IMR-90 (cell line): Measurements from ENCODE around the gene CACNA1F. TPM values are rescaled to one million over a fixed set of nuclear protein-coding genes. Genes with fewer than 3 reads are reported as not detected.

Experiments
- ATAC-seq: fragments of 200-7000 bp; cut with Tn5 transposase; 2 replicates; pipeline ENCODE4 v1.9.1; 2020; ENCODE audit warnings: low read depth, mild to moderate bottlenecking, moderate library complexity
- BruUV-seq: library from RNA; stranded (reverse); fragments of 400-500 nt; replicated peaks from 2 replicates; lab custom pipeline; 2021; lab: Mats Ljungman, UMichigan
- CTCF ChIA-PET: fragments of 300-600 bp; formaldehyde crosslinking; extraction: SDS; loops from one replicate; lab custom pipeline; 2021; ENCODE audit warnings: antibody characterized with exemption; lab: Yijun Ruan, JAX
- POLR2A ChIA-PET: fragments of 300-600 bp; sonication (Branson Sonifier 250); formaldehyde crosslinking; loops from one replicate; lab custom pipeline; 2022; ENCODE audit warnings: antibody characterized with exemption; ENCODE audit not compliant: unreplicated experiment; lab: Charles Lee
- DNase-seq: peaks from one replicate; pipeline ENCODE4 v3.0.0; 2013
- H2AFZ ChIP-seq: replicated peaks from 2 replicates; pipeline ENCODE3; 2013; ENCODE audit warnings: low read length, mild to moderate bottlenecking; ENCODE audit not compliant: poor library complexity
- H2AK5ac ChIP-seq: 2 replicates; pipeline ENCODE4 v1.6.1; 2013; ENCODE audit warnings: low read depth, low read length, inconsistent platforms
- H2AK9ac ChIP-seq: replicated peaks from 2 replicates; pipeline ENCODE3; 2013; ENCODE audit warnings: mild to moderate bottlenecking, low read depth, low read length, moderate library complexity; ENCODE audit not compliant: poor library complexity
- H2BK120ac ChIP-seq: 2 replicates; pipeline ENCODE4 v1.6.1; 2013; ENCODE audit warnings: low read depth, low read length, inconsistent platforms
- H2BK15ac ChIP-seq: 3 replicates; pipeline ENCODE4 v1.6.1; 2013; ENCODE audit warnings: low read depth, low read length, inconsistent platforms
- H2BK20ac ChIP-seq: 2 replicates; pipeline ENCODE4 v1.6.1; 2013; ENCODE audit warnings: low read depth, mild to moderate bottlenecking, inconsistent platforms, low read length, moderate library complexity
- H2BK5ac ChIP-seq: 2 replicates; pipeline ENCODE4 v1.6.1; 2013; ENCODE audit warnings: mild to moderate bottlenecking, low read depth, low read length, inconsistent platforms; ENCODE audit not compliant: poor library complexity, severe bottlenecking
- H3K14ac ChIP-seq: replicated peaks from 2 replicates; pipeline ENCODE4 v1.6.1; 2013; ENCODE audit warnings: low read depth, low read length, inconsistent platforms
- H3K18ac ChIP-seq: 2 replicates; pipeline ENCODE4 v1.6.1; 2013; ENCODE audit warnings: low read depth, low read length, control low read depth
- H3K23ac ChIP-seq: 2 replicates; pipeline ENCODE4 v1.6.1; 2013; ENCODE audit warnings: low read depth, low read length, inconsistent platforms
- H3K27ac ChIP-seq: 2 replicates; pipeline ENCODE4 v1.5.1; 2013; ENCODE audit warnings: mild to moderate bottlenecking, control low read depth, low read length; ENCODE audit not compliant: insufficient read depth
- H3K27me3 ChIP-seq: 2 replicates; pipeline ENCODE4 v1.6.1; 2013; ENCODE audit warnings: low read length; ENCODE audit not compliant: control insufficient read depth, insufficient read depth
- H3K36me3 ChIP-seq: 2 replicates; pipeline ENCODE4 v1.6.1; 2013; ENCODE audit warnings: low read length, mixed read lengths; ENCODE audit not compliant: control insufficient read depth, insufficient read depth
- H3K4ac ChIP-seq: 2 replicates; pipeline ENCODE4 v1.6.1; 2013; ENCODE audit warnings: low read depth, low read length, inconsistent platforms
- H3K4me1 ChIP-seq: 2 replicates; pipeline ENCODE4 v1.6.1; 2013; ENCODE audit warnings: low read length, mixed read lengths; ENCODE audit not compliant: control insufficient read depth, insufficient read depth
- H3K4me2 ChIP-seq: 2 replicates; pipeline ENCODE4 v1.6.1; 2013; ENCODE audit warnings: low read depth, mild to moderate bottlenecking, control low read depth, low read length, moderate library complexity
- H3K4me3 ChIP-seq: 2 replicates; pipeline ENCODE4 v1.5.1; 2013; ENCODE audit warnings: low read depth, mild to moderate bottlenecking, control low read depth, low read length, moderate library complexity; ENCODE audit not compliant: insufficient read depth
- H3K56ac ChIP-seq: 2 replicates; pipeline ENCODE4 v1.6.1; 2013; ENCODE audit warnings: low read length, inconsistent platforms; ENCODE audit not compliant: insufficient read depth; ENCODE audit errors: extremely low read depth
- H3K79me1 ChIP-seq, 2 experiments: 2 replicates each; pipeline ENCODE4 v1.6.1; 2013; ENCODE audit warnings: low read length in 2 of 2, inconsistent platforms in 1 of 2, low read depth in 1 of 2
- H3K9ac ChIP-seq: 2 replicates; pipeline ENCODE4 v1.6.1; 2013; ENCODE audit warnings: low read depth, low read length, control low read depth
- H3K9me1 ChIP-seq: 2 replicates; pipeline ENCODE4 v1.6.1; 2013; ENCODE audit warnings: low read length, inconsistent platforms; ENCODE audit not compliant: insufficient read depth
- H3K9me3 ChIP-seq: 2 replicates; pipeline ENCODE4 v1.6.1; 2013; ENCODE audit warnings: low read length; ENCODE audit not compliant: control insufficient read depth, insufficient read depth
- H4K20me1 ChIP-seq: 2 replicates; pipeline ENCODE4 v1.6.1; 2013; ENCODE audit warnings: low read length, inconsistent platforms; ENCODE audit not compliant: insufficient read depth
- H4K5ac ChIP-seq: 2 replicates; pipeline ENCODE4 v1.6.1; 2013; ENCODE audit warnings: mild to moderate bottlenecking, low read depth, low read length, control low read depth
- H4K8ac ChIP-seq, 2 experiments: 2 replicates each; pipeline ENCODE4 v1.6.1; 2013; ENCODE audit warnings: low read depth in 2 of 2, low read length in 2 of 2, control low read depth in 1 of 2, inconsistent platforms in 1 of 2
- H4K91ac ChIP-seq: 2 replicates; pipeline ENCODE4 v1.6.1; 2013; ENCODE audit warnings: low read depth, low read length, inconsistent platforms; ENCODE audit not compliant: insufficient read depth
- CHD1 ChIP-seq: IDR thresholded peaks from 2 replicates; pipeline ENCODE4 v1.6.1; 2012; ENCODE audit warnings: low read depth, low read length, improper control_type of control experiment
- RFX5 ChIP-seq: IDR thresholded peaks from 2 replicates; pipeline ENCODE4 v1.8.0; 2012; ENCODE audit warnings: low read depth, mild to moderate bottlenecking, low read length, moderate library complexity
- WGBS, 2 experiments: methylation state at CpG; one replicate each; pipeline versions ENCODE4 v1.1.5 to v1.1.7; 2013; ENCODE audit warnings: missing lambda C conversion rate in 2 of 2; ENCODE audit not compliant: insufficient read length in 1 of 2; ENCODE audit errors: extremely low coverage in 2 of 2; 5-methylcytosine and 5-hydroxymethylcytosine counted together
- dilution Hi-C: fragments of 300-500 bp; cut with HindIII; formaldehyde crosslinking; loops from one replicate; pipeline ENCODE4 v1.14.3; 2018; ENCODE audit warnings: low sequenced_read_pairs; ENCODE audit not compliant: unreplicated experiment
- in situ Hi-C: fragments of 300-500 bp; cut with MboI; formaldehyde crosslinking; loops from 3 replicates; pipeline ENCODE4 v1.14.3; 2019; ENCODE audit warnings: low sequenced_read_pairs, inconsistent platforms, mixed read lengths
- intact Hi-C: fragments of 100-400 bp; cut with micrococcal nuclease; formaldehyde crosslinking; loops from 2 replicates; pipeline ENCODE4 v1.10.0; 2022
- polyA plus RNA-seq, 3 experiments: library from polyadenylated mRNA; depleted of rRNA; stranded (reverse); fragments of >200 nt; gene quantifications; 2 replicates each; pipeline ENCODE4 v1.2.3, GENCODE V29; 2012; ENCODE audit warnings: low replicate concordance in 1 of 3
- total RNA-seq: library from RNA; depleted of rRNA; stranded (reverse); fragments of >200 nt; gene quantifications from 2 replicates; pipeline ENCODE4 v1.2.3, GENCODE V29; 2012

CACNA1F gene
- total and polyA plus RNA-seq, 2 of the 4 experiments (the other 2 are of a cell fraction), result not detected

GRCh38 chrX:49264460-49264859, 31.3 kb upstream of the CACNA1F start, which contains the start of gene FOXP3:
Gene FOXP3 (minus strand): TSS chrX:49264710. CDS start chrX:49258505, 6,205 bp downstream.
- no peak within 1 kb of the TSS for H2AFZ ChIP-seq
- H4K8ac ChIP-seq, result no peak within 1 kb of the TSS
- ATAC-seq, result no peak
- no TSS peak for BruUV-seq
- H3K9ac ChIP-seq, result no peak within 1 kb of the TSS
- no peak within 1 kb of the TSS for H2BK5ac ChIP-seq
- no peak within 1 kb of the TSS for H3K4me2 ChIP-seq
- no peak within 1 kb of the TSS for H3K14ac ChIP-seq
- H2BK15ac ChIP-seq, result no peak within 1 kb of the TSS
- dilution Hi-C loops, result no loop called here
- no peak within 1 kb of the TSS for H2BK20ac ChIP-seq
- DNase-seq, result no peak
- intact Hi-C loops, result no loop called here
- no peaks in the 10 kb centered on the region for H3K9me1 ChIP-seq
- WGBS, 2 experiments, result no CpG with 5 or more reads among the region's 11 CpGs
- no peaks in the 10 kb centered on the region for H3K36me3 ChIP-seq
- no peaks in the 10 kb centered on the region for H3K79me1 ChIP-seq
- H3K4ac ChIP-seq, result no peak within 1 kb of the TSS
- H3K9me3 ChIP-seq, result no peaks in the 10 kb centered on the region
- in situ Hi-C loops, result no loop called here
- H3K18ac ChIP-seq, result no peak within 1 kb of the TSS
- no peak within 1 kb of the TSS for H3K4me3 ChIP-seq
- peaks cover 5% of the 10 kb centered on the region; the same call in 1 of the 2 replicates for H3K27me3 ChIP-seq
- no peak within 1 kb of the TSS for H2AK5ac ChIP-seq
- H4K91ac ChIP-seq, result no peak within 1 kb of the TSS
- CTCF ChIA-PET, result no interaction called here
- no peak within 1 kb of the TSS for H2AK9ac ChIP-seq
- no peak within 1 kb of the TSS for H3K23ac ChIP-seq
- no peak for TF ChIP-seq RFX5
- no peak for TF ChIP-seq CHD1
- POLR2A ChIA-PET, result no interaction called here
- H3K56ac ChIP-seq, result no peak within 1 kb of the TSS
- H3K27ac ChIP-seq, result no peak within 1 kb of the TSS
- H3K4me1 ChIP-seq, result no peaks in the 10 kb centered on the region
- H4K5ac ChIP-seq, result no peak within 1 kb of the TSS
- H4K20me1 ChIP-seq, result no peaks in the 10 kb centered on the region
- no peak within 1 kb of the TSS for H2BK120ac ChIP-seq
